OCI-LY7 (cell line): ENCODE data around the gene RRP36. TPM values are rescaled to one million over a fixed set of nuclear protein-coding genes. Genes with fewer than 3 reads are reported as not detected.
"Not testable (repeated sequence)": the region's sequence is repeated elsewhere in the genome, so short reads cannot be mapped to it uniquely, and the experiment has no call there.

Experiments used
- BruUV-seq: library from RNA; stranded (reverse); fragments of 400-500 nt; replicated peaks from 2 replicates; lab custom pipeline; 2021; lab: Mats Ljungman, UMichigan
- CTCF ChIA-PET: fragments of 300-600 bp; sonication (Branson Sonifier 250); formaldehyde crosslinking; loops from one replicate; lab custom pipeline; 2022; ENCODE audit warnings: antibody characterized with exemption; ENCODE audit not compliant: unreplicated experiment; lab: Charles Lee
- POLR2A ChIA-PET: fragments of 300-600 bp; sonication (Branson Sonifier 250); formaldehyde crosslinking; loops from one replicate; lab custom pipeline; 2022; ENCODE audit warnings: antibody characterized with exemption; lab: Charles Lee
- DNase-seq: peaks from one replicate; pipeline ENCODE4 v3.0.0-alpha.2; 2015; ENCODE audit warnings: low spot score
- H2AFZ ChIP-seq: fragments of 200-600 bp; sonication (generic), shearing (Covaris generic); 2 replicates; pipeline ENCODE4 v1.6.1; 2014; ENCODE audit warnings: mild to moderate bottlenecking, antibody characterized with exemption, low read length, moderate library complexity
- H3K27ac ChIP-seq: fragments of 200-600 bp; sonication (generic); 2 replicates; pipeline ENCODE4 v1.5.1; 2014; ENCODE audit warnings: mixed run types, low read depth, mild to moderate bottlenecking, moderate library complexity, low read length, inconsistent platforms; ENCODE audit not compliant: poor library complexity, severe bottlenecking
- H3K36me3 ChIP-seq: fragments of 200-600 bp; sonication (generic); 2 replicates; pipeline ENCODE4 v1.6.1; 2014; ENCODE audit warnings: mild to moderate bottlenecking, antibody characterized with exemption, low read length, moderate library complexity, mixed read lengths; ENCODE audit not compliant: insufficient read depth
- H3K4me1 ChIP-seq: fragments of 200-600 bp; sonication (generic); 2 replicates; pipeline ENCODE4 v1.5.1; 2014; ENCODE audit warnings: mild to moderate bottlenecking, low read length; ENCODE audit not compliant: insufficient read depth, poor library complexity, severe bottlenecking
- H3K4me2 ChIP-seq: fragments of 200-600 bp; sonication (generic); 2 replicates; pipeline ENCODE4 v1.6.1; 2014; ENCODE audit warnings: mild to moderate bottlenecking, low read length
- H3K4me3 ChIP-seq: fragments of 200-600 bp; sonication (generic); 2 replicates; pipeline ENCODE4 v1.5.1; 2014; ENCODE audit warnings: mild to moderate bottlenecking, low read depth, low read length; ENCODE audit not compliant: poor library complexity, severe bottlenecking
- H3K79me2 ChIP-seq: fragments of 200-600 bp; sonication (generic); 2 replicates; pipeline ENCODE4 v1.6.1; 2016; ENCODE audit warnings: low read depth, mild to moderate bottlenecking, low read length, moderate library complexity, mixed read lengths; ENCODE audit not compliant: insufficient read depth
- H3K9me2 ChIP-seq: fragments of 200-600 bp; sonication (generic); 2 replicates; pipeline ENCODE4 v1.6.1; 2016; ENCODE audit warnings: mild to moderate bottlenecking, low read length, mixed read lengths; ENCODE audit not compliant: insufficient read depth
- H3K9me3 ChIP-seq: fragments of 200-600 bp; sonication (generic); 2 replicates; pipeline ENCODE4 v1.6.1; 2014; ENCODE audit warnings: mild to moderate bottlenecking, mixed run types, low read length, mixed read lengths
- H4K20me1 ChIP-seq: fragments of 200-600 bp; sonication (generic); 2 replicates; pipeline ENCODE4 v1.6.1; 2014; ENCODE audit warnings: mild to moderate bottlenecking, antibody characterized with exemption, low read length, moderate library complexity, mixed read lengths; ENCODE audit not compliant: insufficient read depth
- EZH2phosphoT487 ChIP-seq: fragments of 200-600 bp; sonication (generic); IDR thresholded peaks from 2 replicates; pipeline ENCODE4 v1.6.1; 2018; ENCODE audit warnings: low read depth, borderline replicate concordance, mild to moderate bottlenecking, mixed run types, antibody characterized with exemption, low read length, moderate library complexity, mixed read lengths
- intact Hi-C: fragments of 100-400 bp; cut with micrococcal nuclease; formaldehyde crosslinking; loops from one replicate; pipeline ENCODE4 v1.10.0; 2022; ENCODE audit not compliant: unreplicated experiment
- total RNA-seq, 2 experiments: library from RNA; depleted of rRNA in 1 of 2; stranded (reverse); fragments of >200 nt in 1 of 2; shearing (Covaris generic) in 1 of 2; gene quantifications; 2 replicates each; pipeline ENCODE4 v1.2.3, GENCODE V29; 2014 to 2022
- TF ChIP-seq, protein P1 (sequence below): fragments of 200-600 bp; sonication (generic); conservative IDR thresholded peaks from 2 replicates; pipeline ENCODE4 v1.5.1; 2014; ENCODE audit warnings: mild to moderate bottlenecking, antibody characterized with exemption, low read length, moderate library complexity, mixed read lengths

The RRP36 gene
- total RNA-seq, 2 experiments from 2014 or later, result 61.1 to 75.9 TPM

GRCh38 chr6:43037706-43038105, 16.3 kb downstream of the RRP36 start:
- Histone ChIP-seq H3K9me3 (no peaks in the 10 kb centered on the region), H3K9me2 (no peaks in the 10 kb centered on the region), H3K4me2 (no peak overlapping the region), H3K36me3 (peaks cover 56% of the 10 kb centered on the region), H3K4me1 (no peaks in the 10 kb centered on the region), H3K79me2 (no peaks in the 10 kb centered on the region), H3K27ac (no peak overlapping the region), H3K4me3 (no peak overlapping the region), H2AFZ (no peak overlapping the region), H4K20me1 (no peaks in the 10 kb centered on the region)
- TSS peak; percentile 58 for BruUV-seq
- intact Hi-C loops, result no loop called here
- ChIA-PET POLR2A (no interaction called here), CTCF (no interaction called here)
- DNase-seq, result no peak
- TF ChIP-seq, protein P1, sequence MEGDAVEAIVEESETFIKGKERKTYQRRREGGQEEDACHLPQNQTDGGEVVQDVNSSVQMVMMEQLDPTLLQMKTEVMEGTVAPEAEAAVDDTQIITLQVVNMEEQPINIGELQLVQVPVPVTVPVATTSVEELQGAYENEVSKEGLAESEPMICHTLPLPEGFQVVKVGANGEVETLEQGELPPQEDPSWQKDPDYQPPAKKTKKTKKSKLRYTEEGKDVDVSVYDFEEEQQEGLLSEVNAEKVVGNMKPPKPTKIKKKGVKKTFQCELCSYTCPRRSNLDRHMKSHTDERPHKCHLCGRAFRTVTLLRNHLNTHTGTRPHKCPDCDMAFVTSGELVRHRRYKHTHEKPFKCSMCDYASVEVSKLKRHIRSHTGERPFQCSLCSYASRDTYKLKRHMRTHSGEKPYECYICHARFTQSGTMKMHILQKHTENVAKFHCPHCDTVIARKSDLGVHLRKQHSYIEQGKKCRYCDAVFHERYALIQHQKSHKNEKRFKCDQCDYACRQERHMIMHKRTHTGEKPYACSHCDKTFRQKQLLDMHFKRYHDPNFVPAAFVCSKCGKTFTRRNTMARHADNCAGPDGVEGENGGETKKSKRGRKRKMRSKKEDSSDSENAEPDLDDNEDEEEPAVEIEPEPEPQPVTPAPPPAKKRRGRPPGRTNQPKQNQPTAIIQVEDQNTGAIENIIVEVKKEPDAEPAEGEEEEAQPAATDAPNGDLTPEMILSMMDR, result no peak
- no peak for TF ChIP-seq EZH2phosphoT487

DNA sequence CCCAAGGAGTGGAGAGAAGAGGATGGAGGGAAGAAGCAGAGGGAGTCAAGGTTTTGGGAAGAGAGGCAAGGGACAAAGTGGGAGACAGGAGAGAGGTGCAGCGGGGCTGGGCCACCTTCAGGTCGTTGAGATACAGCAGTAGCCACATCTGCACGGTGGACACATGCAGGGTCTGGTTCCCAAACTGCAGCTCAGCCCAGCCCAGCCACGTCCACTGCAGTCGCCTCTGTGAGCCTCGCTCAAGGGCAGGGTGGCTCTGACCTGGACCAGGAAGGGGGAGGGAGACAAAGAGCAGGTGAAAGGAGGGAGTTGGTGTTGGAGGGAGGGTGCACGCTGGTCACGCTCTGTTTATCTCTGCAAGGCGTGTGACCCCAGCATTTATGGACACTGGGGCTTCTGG, 17.3 kb downstream of the RRP36 start:
- intact Hi-C loops, result no loop called here
- Histone ChIP-seq H3K9me3 (no peaks in the 10 kb centered on the region), H3K4me1 (no peaks in the 10 kb centered on the region), H3K36me3 (peaks cover 47% of the 10 kb centered on the region), H3K79me2 (no peaks in the 10 kb centered on the region), H4K20me1 (no peaks in the 10 kb centered on the region), H3K4me3 (no peak overlapping the region), H3K27ac (no peak overlapping the region), H3K4me2 (no peak overlapping the region), H2AFZ (no peak overlapping the region), H3K9me2 (no peaks in the 10 kb centered on the region)
- DNase-seq, result no peak
- TF ChIP-seq, protein P1, result no peak
- no peak for TF ChIP-seq EZH2phosphoT487
- ChIA-PET POLR2A (interaction anchor here (0.9 kb wide), 1 partner anchor 15 kb away, joined by 3 read pairs; the partner anchor contains the start of gene CUL7), CTCF (no interaction called here)
- BruUV-seq, result no TSS peak

- no peaks in the 10 kb centered on the region for H3K9me3 ChIP-seq
- no peak for DNase-seq
- ChIA-PET CTCF (interaction anchor here (1.3 kb wide), 1 partner anchor 27 kb away, joined by 3 read pairs; the partner anchor contains the start of genes KLHDC3 and MEA1), POLR2A (interaction anchor here (0.7 kb wide), 1 partner anchor 56 kb away, joined by 3 read pairs; the partner anchor contains the start of gene PPP2R5D)
- BruUV-seq, result no TSS peak
- H3K36me3 ChIP-seq, result peaks cover 42% of the 10 kb centered on the region
- H3K27ac ChIP-seq, result no peak overlapping the region
- H3K4me2 ChIP-seq, result no peak overlapping the region
- no peak overlapping the region for H3K4me3 ChIP-seq
- H4K20me1 ChIP-seq, result no peaks in the 10 kb centered on the region
- no peak for TF ChIP-seq EZH2phosphoT487
- TF ChIP-seq, protein P1, result no peak
- no peaks in the 10 kb centered on the region for H3K9me2 ChIP-seq
- intact Hi-C loops, result no loop called here
- no peaks in the 10 kb centered on the region for H3K4me1 ChIP-seq
- H3K79me2 ChIP-seq, result no peaks in the 10 kb centered on the region
- H2AFZ ChIP-seq, result no peak overlapping the region
Measured at GRCh38 chr6:43040542-43041257, 19.3 kb downstream of the RRP36 start.

- H3K4me3 ChIP-seq, DNase-seq, H2AFZ ChIP-seq, H3K4me1 ChIP-seq, intact Hi-C loops, H3K79me2 ChIP-seq, BruUV-seq, H3K9me2 ChIP-seq, H3K9me3 ChIP-seq, H4K20me1 ChIP-seq, H3K4me2 ChIP-seq, H3K27ac ChIP-seq: not testable (repeated sequence)
- peaks cover 39% of the 10 kb centered on the region; the same call in 1 of the 2 replicates for H3K36me3 ChIP-seq
- POLR2A ChIA-PET, result interaction anchor here (0.6 kb wide), 1 partner anchor 175 kb away, joined by 5 read pairs; no protein-coding TSS in a partner anchor
- CTCF ChIA-PET, result interaction anchor here (1.3 kb wide), 1 partner anchor 27 kb away, joined by 3 read pairs; the partner anchor contains the start of genes KLHDC3 and MEA1
Measured at GRCh38 chr6:43041475-43041874, 20.1 kb downstream of the RRP36 start.
